Measurements from ENCODE around the gene ASXL2. TPM values are rescaled to one million over a fixed set of nuclear protein-coding genes. Genes with fewer than 3 reads are reported as not detected.
A peak's percentile ranks its signal among the peaks of the same experiment; 100 is the strongest.

The ASXL2 gene
- total and polyA plus RNA-seq, 7 donors = 2.3 to 19.4 (median 17.5) TPM

GRCh38 chr2:25743132-25743830 lies 135.0 kb downstream of the ASXL2 start:
- no peak for TF ChIP-seq CTCF (IDR thresholded peaks at IDR 0.05)
- DNase-seq (no peak), ATAC-seq (peak in 1 of 4 donors; percentile 13)
- Histone ChIP-seq H3K36me3 (ENCODE audit: insufficient read depth in 1 of 2, low read depth in 1 of 2) (peaks cover 0 to 51% of the 10 kb centered on the region in 2 donors), H3K27ac (no peak overlapping the region), H3K9me3 (no peaks in the 10 kb centered on the region), H3K27me3 (ENCODE audit: insufficient read depth in 3 of 3, low read length in 2 of 3) (no peaks in the 10 kb centered on the region), H3K4me1 (peaks cover 10% of the 10 kb centered on the region), H3K4me3 (no peak overlapping the region)
- intact Hi-C loops (cut with DNase I) = no loop called here
- WGBS, 3 donors = 82 to 85% (median 82%) methylated on average over 5 of the region's 5 CpGs

- H3K27ac ChIP-seq = no peak overlapping the region
- no peak for DNase-seq
- intact Hi-C loops (cut with DNase I) = no loop called here
- TF ChIP-seq CTCF (IDR thresholded peaks at IDR 0.05) = no peak
- peaks cover 12% of the 10 kb centered on the region for H3K4me1 ChIP-seq
- no peak overlapping the region for H3K4me3 ChIP-seq
- H3K27me3 ChIP-seq (ENCODE audit: insufficient read depth in 3 of 3, low read length in 2 of 3) = no peaks in the 10 kb centered on the region
- peak; percentile 79 to 87 (median 80) for ATAC-seq
- 80 to 86% (median 86%) methylated on average over 1 of the region's 1 CpG for WGBS, 3 donors
- H3K9me3 ChIP-seq = no peaks in the 10 kb centered on the region
- peaks cover 0 to 48% of the 10 kb centered on the region in 2 donors for H3K36me3 ChIP-seq (ENCODE audit: insufficient read depth in 1 of 2, low read depth in 1 of 2)
Measured at GRCh38 chr2:25742501-25742900, 135.8 kb downstream of the ASXL2 start.

- Histone ChIP-seq H3K27me3 (ENCODE audit: insufficient read depth in 3 of 3, low read length in 2 of 3) (no peaks in the 10 kb centered on the region), H3K4me3 (no peak overlapping the region), H3K4me1 (peaks cover 12% of the 10 kb centered on the region), H3K36me3 (ENCODE audit: insufficient read depth in 1 of 2, low read depth in 1 of 2) (peaks cover 0 to 38% of the 10 kb centered on the region in 2 donors), H3K27ac (no peak overlapping the region), H3K9me3 (no peaks in the 10 kb centered on the region)
- ATAC-seq = no peak
- WGBS, 3 donors = 78 to 82% (median 80%) methylated on average over 6 of the region's 6 CpGs
- intact Hi-C loops (cut with DNase I) = no loop called here
- no peak for TF ChIP-seq CTCF (IDR thresholded peaks at IDR 0.05)
- no peak for DNase-seq
Measured at GRCh38 chr2:25740810-25741381, 137.4 kb downstream of the ASXL2 start.

- ATAC-seq (peak in 3 of 4 donors; percentile 24 to 47 (median 39)), DNase-seq (no peak)
- H3K36me3 ChIP-seq (ENCODE audit: insufficient read depth in 1 of 2, low read depth in 1 of 2) = peaks cover 0 to 29% of the 10 kb centered on the region in 2 donors
- no peak for TF ChIP-seq CTCF (IDR thresholded peaks at IDR 0.05)
- no peak overlapping the region for H3K4me3 ChIP-seq
- peaks cover 12% of the 10 kb centered on the region for H3K4me1 ChIP-seq
- 57 to 75% (median 66%) methylated on average over 3 of the region's 3 CpGs for WGBS, 3 donors
- no peak overlapping the region for H3K27ac ChIP-seq
- no peaks in the 10 kb centered on the region for H3K9me3 ChIP-seq
- no peaks in the 10 kb centered on the region for H3K27me3 ChIP-seq (ENCODE audit: insufficient read depth in 3 of 3, low read length in 2 of 3)
- intact Hi-C loops (cut with DNase I) = no loop called here
Measured at GRCh38 chr2:25738383-25739343, 139.6 kb downstream of the ASXL2 start.

Data from psoas muscle (tissue), 8 donors.